ENCODE data around the gene OR8B4. TPM values are rescaled to one million over a fixed set of nuclear protein-coding genes. Genes with fewer than 3 reads are reported as not detected.

OR8B4 gene
- total and polyA plus RNA-seq, 10 of the 15 experiments (the other 5 are each of a cell fraction or from before 2014, with no cell fraction given) = not detected

DNA sequence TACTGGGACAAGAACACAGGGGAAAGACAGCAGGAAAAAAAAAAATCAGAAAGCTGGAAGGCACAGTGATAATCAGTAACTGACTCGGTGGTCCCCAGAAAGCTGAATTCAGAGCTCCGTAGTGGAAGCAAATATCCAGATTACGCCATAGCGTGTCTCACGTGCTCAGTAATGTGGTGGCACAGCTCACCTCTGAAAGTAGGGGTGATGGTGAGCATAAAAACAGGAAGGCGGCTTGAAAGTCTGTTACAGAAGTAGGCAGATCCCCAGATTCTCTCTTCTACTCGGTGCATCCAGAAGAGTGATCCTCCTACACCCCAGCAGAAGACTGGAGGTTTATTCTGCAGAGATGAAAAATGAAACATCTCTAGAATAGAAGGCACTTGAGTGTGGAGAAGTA, 14.8 kb downstream of the OR8B4 start (continued):
- no peak for TF ChIP-seq EP300 (IDR thresholded peaks at IDR 0.05; ENCODE audit: borderline replicate concordance in 1 of 2, control insufficient read depth in 1 of 2, low read depth in 2 of 2, low read length in 2 of 2)
- no peak for TF ChIP-seq SIN3A (IDR thresholded peaks at IDR 0.05; ENCODE audit: low read depth, low read length)
- TF ChIP-seq FOXM1 (IDR thresholded peaks at IDR 0.05; ENCODE audit: low read depth, low read length) = no peak
- TF ChIP-seq NR2F1 (conservative IDR thresholded peaks at IDR 0.05) = no peak
- TF ChIP-seq ZNF207 (IDR thresholded peaks at IDR 0.05; ENCODE audit: borderline replicate concordance) = no peak
- TF ChIP-seq RBBP5 (conservative IDR thresholded peaks at IDR 0.05) = no peak
- TF ChIP-seq SREBF2 (IDR thresholded peaks at IDR 0.05; ENCODE audit: low read length) = no peak
- TF ChIP-seq, protein P1, sequence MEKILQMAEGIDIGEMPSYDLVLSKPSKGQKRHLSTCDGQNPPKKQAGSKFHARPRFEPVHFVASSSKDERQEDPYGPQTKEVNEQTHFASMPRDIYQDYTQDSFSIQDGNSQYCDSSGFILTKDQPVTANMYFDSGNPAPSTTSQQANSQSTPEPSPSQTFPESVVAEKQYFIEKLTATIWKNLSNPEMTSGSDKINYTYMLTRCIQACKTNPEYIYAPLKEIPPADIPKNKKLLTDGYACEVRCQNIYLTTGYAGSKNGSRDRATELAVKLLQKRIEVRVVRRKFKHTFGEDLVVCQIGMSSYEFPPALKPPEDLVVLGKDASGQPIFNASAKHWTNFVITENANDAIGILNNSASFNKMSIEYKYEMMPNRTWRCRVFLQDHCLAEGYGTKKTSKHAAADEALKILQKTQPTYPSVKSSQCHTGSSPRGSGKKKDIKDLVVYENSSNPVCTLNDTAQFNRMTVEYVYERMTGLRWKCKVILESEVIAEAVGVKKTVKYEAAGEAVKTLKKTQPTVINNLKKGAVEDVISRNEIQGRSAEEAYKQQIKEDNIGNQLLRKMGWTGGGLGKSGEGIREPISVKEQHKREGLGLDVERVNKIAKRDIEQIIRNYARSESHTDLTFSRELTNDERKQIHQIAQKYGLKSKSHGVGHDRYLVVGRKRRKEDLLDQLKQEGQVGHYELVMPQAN (conservative IDR thresholded peaks at IDR 0.05) = no peak
- no peak for TF ChIP-seq POLR2A (IDR thresholded peaks at IDR 0.05; ENCODE audit: low read depth, low read length)
- TF ChIP-seq CBX5 (IDR thresholded peaks at IDR 0.05; ENCODE audit: low read depth) = no peak
- no peak for TF ChIP-seq ASH2L (IDR thresholded peaks at IDR 0.05; ENCODE audit: borderline replicate concordance, low read depth)

DNA sequence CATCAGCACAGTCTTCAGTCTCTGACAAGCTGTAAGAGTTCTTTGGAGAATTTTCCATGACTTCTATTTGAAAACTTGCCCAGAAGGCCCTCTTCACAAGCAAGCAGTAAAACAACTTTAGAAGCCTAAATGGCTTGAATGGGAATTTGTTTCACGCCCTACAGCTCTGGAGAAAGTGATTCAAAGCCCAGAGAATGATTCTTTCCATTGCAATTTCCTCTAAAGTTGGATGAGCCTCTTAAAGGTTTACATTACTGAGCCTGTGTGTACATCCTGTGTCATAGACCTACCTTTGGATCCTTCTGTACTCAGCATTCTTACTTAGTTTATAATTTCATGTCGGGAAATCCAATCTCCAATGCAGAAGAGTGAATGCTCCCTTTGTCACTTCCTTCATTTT, 19.1 kb downstream of the OR8B4 start:
- no peak overlapping the region for H3K9ac ChIP-seq (ENCODE audit: control insufficient read depth, insufficient read depth, low read length)
- no peak overlapping the region for H3K4me3 ChIP-seq
- no peaks in the 10 kb centered on the region for H3K36me3 ChIP-seq (ENCODE audit: control insufficient read depth in 2 of 2, insufficient read depth in 2 of 2, low read length in 1 of 2)
- ATAC-seq (no peak), DNase-seq (ENCODE audit: low read depth, low spot score) (no peak), FAIRE-seq (no peak)
- H2AFZ ChIP-seq (ENCODE audit: control insufficient read depth, low read depth, low read length) = no peak overlapping the region
- intact Hi-C loops (cut with micrococcal nuclease; ENCODE audit: unreplicated experiment) (no loop called here), in situ Hi-C loops (cut with MboI) (loop anchor here (25.0 kb wide), 1 partner anchor 432 kb away; no protein-coding TSS in a partner anchor)
- H3K27ac ChIP-seq (ENCODE audit: control insufficient read depth, insufficient read depth) = no peak overlapping the region
- ChIA-PET RAD21 (ENCODE audit: unreplicated experiment) (no interaction called here), POLR2A (no interaction called here), CTCF (interaction anchor here (1.4 kb wide), 1 partner anchor 334 kb away, joined by 3 read pairs; no protein-coding TSS in a partner anchor), SMC1A (ENCODE audit: uncharacterized antibody, unreplicated experiment) (no interaction called here)
- BruUV-seq (replicated peaks) = no TSS peak
- H3K79me2 ChIP-seq (ENCODE audit: control insufficient read depth, insufficient read depth, low read length) = no peaks in the 10 kb centered on the region
- H4K20me1 ChIP-seq (ENCODE audit: control insufficient read depth, insufficient read depth) = no peaks in the 10 kb centered on the region
- H3K27me3 ChIP-seq (replicated peaks in 1 of 2; ENCODE audit: control insufficient read depth in 2 of 2, insufficient read depth in 2 of 2, low read length in 1 of 2) = 0 out of 4 replicates have a peak, but pooled peaks cover 0 to 2% of the 10 kb centered on the region in 2 experiments
- H3K4me2 ChIP-seq (ENCODE audit: control insufficient read depth, insufficient read depth) = no peak overlapping the region
- TF ChIP-seq, protein P2, sequence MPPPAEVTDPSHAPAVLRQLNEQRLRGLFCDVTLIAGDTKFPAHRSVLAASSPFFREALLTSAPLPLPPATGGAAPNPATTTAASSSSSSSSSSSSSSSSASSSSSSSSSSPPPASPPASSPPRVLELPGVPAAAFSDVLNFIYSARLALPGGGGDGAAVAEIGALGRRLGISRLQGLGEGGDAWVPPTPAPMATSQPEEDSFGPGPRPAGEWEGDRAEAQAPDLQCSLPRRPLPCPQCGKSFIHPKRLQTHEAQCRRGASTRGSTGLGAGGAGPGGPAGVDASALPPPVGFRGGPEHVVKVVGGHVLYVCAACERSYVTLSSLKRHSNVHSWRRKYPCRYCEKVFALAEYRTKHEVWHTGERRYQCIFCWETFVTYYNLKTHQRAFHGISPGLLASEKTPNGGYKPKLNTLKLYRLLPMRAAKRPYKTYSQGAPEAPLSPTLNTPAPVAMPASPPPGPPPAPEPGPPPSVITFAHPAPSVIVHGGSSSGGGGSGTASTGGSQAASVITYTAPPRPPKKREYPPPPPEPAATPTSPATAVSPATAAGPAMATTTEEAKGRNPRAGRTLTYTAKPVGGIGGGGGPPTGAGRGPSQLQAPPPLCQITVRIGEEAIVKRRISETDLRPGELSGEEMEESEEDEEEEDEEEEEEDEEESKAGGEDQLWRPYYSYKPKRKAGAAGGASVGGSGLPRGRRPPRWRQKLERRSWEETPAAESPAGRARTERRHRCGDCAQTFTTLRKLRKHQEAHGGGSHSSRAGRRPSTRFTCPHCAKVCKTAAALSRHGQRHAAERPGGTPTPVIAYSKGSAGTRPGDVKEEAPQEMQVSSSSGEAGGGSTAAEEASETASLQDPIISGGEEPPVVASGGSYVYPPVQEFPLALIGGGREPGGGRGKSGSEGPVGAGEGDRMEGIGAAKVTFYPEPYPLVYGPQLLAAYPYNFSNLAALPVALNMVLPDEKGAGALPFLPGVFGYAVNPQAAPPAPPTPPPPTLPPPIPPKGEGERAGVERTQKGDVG (CRISPR knock-in tag; IDR thresholded peaks at IDR 0.05) = no peak
- TF ChIP-seq CHD4 (IDR thresholded peaks at IDR 0.05) (no peak), SUZ12 (IDR thresholded peaks at IDR 0.05; ENCODE audit: unreplicated experiment) (no peak), TCF3 (IDR thresholded peaks at IDR 0.05; ENCODE audit: borderline replicate concordance, insufficient read depth, low read depth, low read length) (no peak), BMI1 (IDR thresholded peaks at IDR 0.05; ENCODE audit: borderline replicate concordance) (no peak), MTA2 (IDR thresholded peaks at IDR 0.05; ENCODE audit: low read depth) (no peak), GABPA (IDR thresholded peaks at IDR 0.05; ENCODE audit: low read depth) (no peak), RFX5 (IDR thresholded peaks at IDR 0.05; ENCODE audit: low read depth, low read length) (no peak)
- TF ChIP-seq, protein P3, sequence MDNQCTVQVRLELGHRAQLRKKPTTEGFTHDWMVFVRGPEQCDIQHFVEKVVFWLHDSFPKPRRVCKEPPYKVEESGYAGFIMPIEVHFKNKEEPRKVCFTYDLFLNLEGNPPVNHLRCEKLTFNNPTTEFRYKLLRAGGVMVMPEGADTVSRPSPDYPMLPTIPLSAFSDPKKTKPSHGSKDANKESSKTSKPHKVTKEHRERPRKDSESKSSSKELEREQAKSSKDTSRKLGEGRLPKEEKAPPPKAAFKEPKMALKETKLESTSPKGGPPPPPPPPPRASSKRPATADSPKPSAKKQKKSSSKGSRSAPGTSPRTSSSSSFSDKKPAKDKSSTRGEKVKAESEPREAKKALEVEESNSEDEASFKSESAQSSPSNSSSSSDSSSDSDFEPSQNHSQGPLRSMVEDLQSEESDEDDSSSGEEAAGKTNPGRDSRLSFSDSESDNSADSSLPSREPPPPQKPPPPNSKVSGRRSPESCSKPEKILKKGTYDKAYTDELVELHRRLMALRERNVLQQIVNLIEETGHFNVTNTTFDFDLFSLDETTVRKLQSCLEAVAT (IDR thresholded peaks at IDR 0.05) = no peak
- H3K4me1 ChIP-seq (ENCODE audit: control insufficient read depth, insufficient read depth, low read length) = no peaks in the 10 kb centered on the region
- WGBS (ENCODE audit: insufficient coverage, insufficient replicate concordance, low lambda C conversion rate, missing lambda C conversion rate) = 0% methylated on average over 2 of the region's 2 CpGs
- no peaks in the 10 kb centered on the region for H3K9me3 ChIP-seq (replicated peaks; ENCODE audit: control insufficient read depth, insufficient read depth, low read length)
